OCI-LY1 (cell line): ENCODE results near the gene BLTP3A.
"Not testable (repeated sequence)": the region's sequence is repeated elsewhere in the genome, so short reads cannot be mapped to it uniquely, and the experiment has no call there.

ENCODE experiments used
- H2AFZ ChIP-seq: fragments of 200-600 bp; sonication (generic), shearing (Covaris generic); 2 replicates; pipeline ENCODE4 v1.6.0; 2014; ENCODE audit warnings: antibody characterized with exemption, mild to moderate bottlenecking, low read length
- H3F3A ChIP-seq: fragments of 200-600 bp; sonication (generic), shearing (Covaris generic); 2 replicates; pipeline ENCODE4 v1.6.0; 2014; ENCODE audit warnings: mild to moderate bottlenecking, antibody characterized with exemption, low read length, moderate library complexity; ENCODE audit not compliant: insufficient read depth
- H3K27ac ChIP-seq: fragments of 200-600 bp; sonication (generic); 2 replicates; pipeline ENCODE4 v1.5.1; 2014; ENCODE audit warnings: low read length, mixed run types, mild to moderate bottlenecking, low read depth; ENCODE audit not compliant: poor library complexity, severe bottlenecking
- H3K27me3 ChIP-seq: fragments of 200-600 bp; sonication (generic); 2 replicates; pipeline ENCODE4 v1.6.0; 2014; ENCODE audit warnings: antibody characterized with exemption, mild to moderate bottlenecking, low read length, moderate library complexity; ENCODE audit not compliant: insufficient read depth
- H3K36me3 ChIP-seq: fragments of 200-600 bp; sonication (generic); 2 replicates; pipeline ENCODE4 v1.6.1; 2014; ENCODE audit warnings: mild to moderate bottlenecking, antibody characterized with exemption, low read length, moderate library complexity, mixed read lengths; ENCODE audit not compliant: insufficient read depth
- H3K4me1 ChIP-seq: fragments of 200-600 bp; sonication (generic); 2 replicates; pipeline ENCODE4 v1.5.1; 2014; ENCODE audit warnings: mild to moderate bottlenecking, low read length, moderate library complexity; ENCODE audit not compliant: insufficient read depth, severe bottlenecking
- H3K4me2 ChIP-seq: fragments of 200-600 bp; sonication (generic), shearing (Covaris generic); 2 replicates; pipeline ENCODE4 v1.6.1; 2014; ENCODE audit warnings: low read length
- H3K4me3 ChIP-seq: fragments of 200-600 bp; sonication (generic); 2 replicates; pipeline ENCODE4 v1.5.1; 2014; ENCODE audit warnings: low read length, low read depth, mild to moderate bottlenecking, mixed read lengths; ENCODE audit not compliant: poor library complexity, severe bottlenecking
- H3K79me2 ChIP-seq: fragments of 200-600 bp; shearing (Covaris generic); 2 replicates; pipeline ENCODE4 v1.6.1; 2016; ENCODE audit warnings: mixed run types, low read length, mixed read lengths; ENCODE audit not compliant: insufficient read depth
- H3K9ac ChIP-seq: fragments of 200-600 bp; sonication (generic), shearing (Covaris generic); 2 replicates; pipeline ENCODE4 v1.6.1; 2014; ENCODE audit warnings: mild to moderate bottlenecking, low read length, mixed read lengths
- H3K9me2 ChIP-seq: fragments of 200-600 bp; sonication (generic), shearing (Covaris generic); 2 replicates; pipeline ENCODE4 v1.6.1; 2014; ENCODE audit warnings: low read depth, mild to moderate bottlenecking, low read length, mixed read lengths
- H3K9me3 ChIP-seq: fragments of 200-600 bp; shearing (Covaris generic); 2 replicates; pipeline ENCODE4 v1.6.1; 2014; ENCODE audit warnings: low read length, mixed read lengths
- H4K20me1 ChIP-seq: fragments of 200-600 bp; sonication (generic), shearing (Covaris generic); 2 replicates; pipeline ENCODE4 v1.6.0; 2016; ENCODE audit warnings: mild to moderate bottlenecking, low read length; ENCODE audit not compliant: insufficient read depth
- CTCF ChIP-seq: fragments of 200-600 bp; sonication (generic), shearing (Covaris generic); IDR thresholded peaks from 2 replicates; pipeline ENCODE4 v1.5.1; 2017; ENCODE audit warnings: mild to moderate bottlenecking, antibody characterized with exemption, low read length, moderate library complexity, mixed read lengths
- EZH2 ChIP-seq: fragments of 200-600 bp; sonication (generic), shearing (Covaris generic); IDR thresholded peaks from 2 replicates; pipeline ENCODE4 v1.8.0; 2017; ENCODE audit warnings: borderline replicate concordance, mixed run types, mild to moderate bottlenecking, antibody characterized with exemption, low read length, moderate library complexity, mixed read lengths

Gene BLTP3A

DNA sequence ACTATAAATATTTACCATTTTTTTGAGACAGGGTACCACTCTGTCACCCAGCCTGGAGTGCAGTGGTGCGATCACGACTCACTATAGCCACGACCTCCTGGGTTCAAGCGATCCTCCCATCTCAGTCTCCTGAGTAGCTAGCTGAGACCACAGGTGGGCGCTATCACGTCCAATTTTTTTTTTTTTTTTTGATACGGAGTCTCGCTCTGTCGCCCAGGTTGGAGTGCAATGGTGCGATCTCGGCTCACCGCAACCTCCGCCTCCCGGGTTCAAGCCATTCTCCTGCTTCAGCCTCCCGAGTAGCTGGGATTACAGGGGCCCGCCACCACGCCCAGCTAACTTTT lies 35.4 kb upstream of the BLTP3A start:
- not testable (repeated sequence) for H4K20me1 ChIP-seq, H3K27me3 ChIP-seq, H3K9me3 ChIP-seq, H3F3A ChIP-seq, H2AFZ ChIP-seq, H3K9me2 ChIP-seq
- H3K27ac ChIP-seq, result peak overlapping the region; percentile 76
- H3K4me3 ChIP-seq, result peak overlapping the region; percentile 83
- peak overlapping the region; percentile 92 for H3K4me2 ChIP-seq
- peak; percentile 64 for TF ChIP-seq CTCF
- H3K79me2 ChIP-seq, result peaks cover 27% of the 10 kb centered on the region
- peaks cover 11% of the 10 kb centered on the region; the same call in 1 of the 2 replicates for H3K36me3 ChIP-seq
- H3K4me1 ChIP-seq, result peaks cover 19% of the 10 kb centered on the region
- peak overlapping the region; percentile 94 for H3K9ac ChIP-seq

GRCh38 chr6:34757687-34758274 lies 34.1 kb upstream of the BLTP3A start:
- TF ChIP-seq CTCF (no peak), EZH2 (no peak)
- Histone ChIP-seq H3K27me3 (no peaks in the 10 kb centered on the region), H3K9ac (peak overlapping the region; percentile 94), H3F3A (no peaks in the 10 kb centered on the region), H3K4me1 (peaks cover 19% of the 10 kb centered on the region), H2AFZ (0 out of 2 replicates have a peak overlapping the region, but pooled peaks have one; percentile 7), H3K4me2 (peak overlapping the region; percentile 92), H3K27ac (peak overlapping the region; percentile 76), H3K9me2 (no peaks in the 10 kb centered on the region), H3K36me3 (peaks cover 22% of the 10 kb centered on the region), H3K79me2 (peaks cover 27% of the 10 kb centered on the region), H3K4me3 (peak overlapping the region; percentile 83), H4K20me1 (no peaks in the 10 kb centered on the region), H3K9me3 (no peaks in the 10 kb centered on the region)

DNA sequence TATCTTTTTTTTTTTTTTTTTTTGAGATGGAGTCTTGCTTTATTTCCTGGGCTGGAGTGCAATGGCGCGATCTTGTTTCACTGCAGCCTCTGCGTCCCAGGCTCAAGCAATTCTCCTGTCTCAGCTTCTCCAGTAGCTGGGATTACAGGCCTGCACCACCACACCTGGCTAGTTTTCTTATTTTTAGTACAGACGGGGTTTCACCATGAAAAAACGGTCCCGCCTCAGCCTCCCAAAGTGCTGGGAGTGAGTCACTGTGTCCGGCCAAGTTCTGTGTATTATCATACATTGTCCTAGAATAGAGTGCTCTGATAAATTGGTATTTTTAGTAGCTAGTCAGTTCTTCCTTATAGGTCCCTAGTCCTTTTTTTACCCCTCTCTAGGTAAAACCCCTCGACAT lies 31.8 kb upstream of the BLTP3A start:
- Histone ChIP-seq H3K4me2 (no peak overlapping the region), H3F3A (no peaks in the 10 kb centered on the region), H3K9ac (no peak overlapping the region), H3K27ac (no peak overlapping the region), H2AFZ (no peak overlapping the region), H3K79me2 (peaks cover 27% of the 10 kb centered on the region), H3K4me1 (peaks cover 19% of the 10 kb centered on the region), H3K36me3 (peaks cover 32% of the 10 kb centered on the region), H3K9me2 (no peaks in the 10 kb centered on the region), H4K20me1 (no peaks in the 10 kb centered on the region), H3K9me3 (no peaks in the 10 kb centered on the region), H3K27me3 (no peaks in the 10 kb centered on the region), H3K4me3 (no peak overlapping the region)
- TF ChIP-seq CTCF, result no peak
- no peak for TF ChIP-seq EZH2

DNA sequence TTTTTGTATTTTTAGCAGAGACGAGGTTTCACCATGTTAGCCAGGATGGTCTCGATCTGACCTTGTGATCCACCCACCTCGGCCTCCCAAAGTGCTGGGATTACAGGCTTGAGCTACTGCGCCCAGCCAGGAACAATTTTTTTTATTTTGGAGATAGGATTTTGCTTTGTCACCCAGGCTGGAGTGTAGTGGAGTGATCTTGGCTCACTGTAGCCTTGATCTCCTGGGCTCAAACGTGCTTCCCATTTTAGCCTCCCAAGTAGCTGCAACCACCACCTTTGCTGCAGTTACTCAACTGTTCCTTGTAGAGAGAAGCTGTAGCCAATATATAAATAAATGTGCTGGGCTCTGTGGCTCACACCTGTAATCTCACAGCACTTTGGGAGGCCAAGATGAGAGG lies 30.2 kb upstream of the BLTP3A start:
- not testable (repeated sequence) for H3K4me2 ChIP-seq, H3K27ac ChIP-seq, H3K27me3 ChIP-seq, H3F3A ChIP-seq, H3K9me2 ChIP-seq, H3K4me3 ChIP-seq, H2AFZ ChIP-seq, H3K9me3 ChIP-seq, H3K9ac ChIP-seq, H4K20me1 ChIP-seq
- Histone ChIP-seq H3K36me3 (peaks cover 46% of the 10 kb centered on the region), H3K79me2 (peaks cover 27% of the 10 kb centered on the region), H3K4me1 (peaks cover 16% of the 10 kb centered on the region)
